Measurements from ENCODE around the gene UTS2R.
A peak's percentile ranks its signal among the peaks of the same experiment; 100 is the strongest.

UTS2R gene

DNA sequence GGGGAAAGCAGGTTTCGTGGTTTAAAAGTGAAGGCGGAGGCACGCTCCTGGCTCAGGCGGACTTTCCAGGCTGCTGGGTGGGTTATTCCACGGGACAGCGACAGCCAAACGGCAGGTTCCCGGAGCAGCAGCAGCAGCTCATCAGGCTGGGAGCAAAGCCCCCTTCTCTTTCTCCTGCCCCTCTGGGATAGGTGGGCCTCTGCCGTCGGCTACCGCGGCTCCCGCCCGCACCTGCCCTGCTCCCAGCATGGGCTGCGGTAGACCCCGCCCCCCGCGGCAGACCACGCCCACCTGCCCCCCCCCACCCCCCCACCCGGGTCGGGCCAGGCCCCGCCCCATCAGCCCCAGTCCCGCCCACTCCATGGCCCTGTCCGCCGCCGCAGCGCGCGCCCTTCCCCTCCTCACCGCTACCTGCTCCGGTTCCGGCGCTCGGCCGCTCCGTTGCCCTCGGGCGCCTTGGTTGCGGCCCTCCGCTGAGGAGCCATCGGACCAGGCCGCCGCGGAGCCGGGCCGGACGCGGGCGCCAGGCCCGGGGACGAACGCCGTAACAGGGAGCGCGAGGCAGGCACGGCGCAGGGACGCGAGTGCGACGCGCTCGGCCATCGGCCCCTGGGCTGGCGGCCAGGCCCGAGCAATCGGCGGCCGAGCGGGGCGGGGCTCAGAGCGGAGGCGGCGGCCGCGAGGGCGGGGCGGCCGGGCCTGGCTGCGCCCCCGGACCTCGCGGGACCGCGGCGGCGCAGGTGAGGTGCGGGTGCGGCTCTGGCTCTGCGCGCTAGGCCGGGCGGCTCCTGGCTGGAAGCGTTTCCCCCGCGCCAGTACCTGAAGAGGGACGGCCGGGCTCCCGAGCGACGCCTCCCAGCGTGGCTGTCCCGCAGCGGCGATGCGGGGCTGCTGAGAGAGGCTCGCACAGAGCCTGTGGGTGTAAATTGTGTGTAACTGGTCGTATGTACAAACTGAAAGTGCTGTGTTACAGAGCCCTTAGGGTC is 46.7 kb downstream of the UTS2R start, which contains the start of the genes HEXD and OGFOD3 (continued):
- TF ChIP-seq ZNF214 (tag by site-specific recombination; IDR thresholded peaks at IDR 0.05; ENCODE audit: borderline replicate concordance) (no peak), ZNF133 (tag by site-specific recombination; IDR thresholded peaks at IDR 0.05) (no peak), ZBTB1 (tag by site-specific recombination; IDR thresholded peaks at IDR 0.05) (no peak), ZNF555 (tag by site-specific recombination; conservative IDR thresholded peaks at IDR 0.05) (no peak), ZFP41 (tag by site-specific recombination; IDR thresholded peaks at IDR 0.05; ENCODE audit: borderline replicate concordance) (no peak), OSR2 (tag by site-specific recombination; IDR thresholded peaks at IDR 0.05) (0 out of 2 replicates have a peak, but pooled peaks have one; percentile 34), ZNF785 (tag by site-specific recombination; IDR thresholded peaks at IDR 0.05) (no peak), OVOL3 (tag by site-specific recombination; IDR thresholded peaks at IDR 0.05) (no peak), ZNF664 (tag by site-specific recombination; IDR thresholded peaks at IDR 0.05) (no peak), ZNF473 (tag by site-specific recombination; IDR thresholded peaks at IDR 0.05) (no peak), KLF1 (tag by site-specific recombination; IDR thresholded peaks at IDR 0.05) (no peak; the same call in 1 of the 2 replicates), KLF8 (tag by site-specific recombination; IDR thresholded peaks at IDR 0.05) (peak; percentile 58; the same call in 1 of the 2 replicates), ZNF792 (tag by site-specific recombination; IDR thresholded peaks at IDR 0.05) (no peak), ZNF600 (tag by site-specific recombination; IDR thresholded peaks at IDR 0.05) (peak; percentile 38; the same call in 1 of the 2 replicates), ZNF777 (tag by site-specific recombination; IDR thresholded peaks at IDR 0.05; ENCODE audit: borderline replicate concordance) (no peak), ZNF274 (IDR thresholded peaks at IDR 0.05; ENCODE audit: low read length) (no peak), ZNF274 (tag by site-specific recombination; IDR thresholded peaks at IDR 0.05; ENCODE audit: borderline replicate concordance) (no peak), ZNF548 (tag by site-specific recombination; IDR thresholded peaks at IDR 0.05) (no peak), ZNF391 (tag by site-specific recombination; IDR thresholded peaks at IDR 0.05; ENCODE audit: borderline replicate concordance, low read depth) (no peak), FEZF1 (tag by site-specific recombination; IDR thresholded peaks at IDR 0.05) (no peak), SALL2 (tag by site-specific recombination; IDR thresholded peaks at IDR 0.05; ENCODE audit: borderline replicate concordance) (no peak)
- TF ChIP-seq, protein P1, sequence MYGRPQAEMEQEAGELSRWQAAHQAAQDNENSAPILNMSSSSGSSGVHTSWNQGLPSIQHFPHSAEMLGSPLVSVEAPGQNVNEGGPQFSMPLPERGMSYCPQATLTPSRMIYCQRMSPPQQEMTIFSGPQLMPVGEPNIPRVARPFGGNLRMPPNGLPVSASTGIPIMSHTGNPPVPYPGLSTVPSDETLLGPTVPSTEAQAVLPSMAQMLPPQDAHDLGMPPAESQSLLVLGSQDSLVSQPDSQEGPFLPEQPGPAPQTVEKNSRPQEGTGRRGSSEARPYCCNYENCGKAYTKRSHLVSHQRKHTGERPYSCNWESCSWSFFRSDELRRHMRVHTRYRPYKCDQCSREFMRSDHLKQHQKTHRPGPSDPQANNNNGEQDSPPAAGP (tag by site-specific recombination; IDR thresholded peaks at IDR 0.05): no peak
- TF ChIP-seq, protein P2, sequence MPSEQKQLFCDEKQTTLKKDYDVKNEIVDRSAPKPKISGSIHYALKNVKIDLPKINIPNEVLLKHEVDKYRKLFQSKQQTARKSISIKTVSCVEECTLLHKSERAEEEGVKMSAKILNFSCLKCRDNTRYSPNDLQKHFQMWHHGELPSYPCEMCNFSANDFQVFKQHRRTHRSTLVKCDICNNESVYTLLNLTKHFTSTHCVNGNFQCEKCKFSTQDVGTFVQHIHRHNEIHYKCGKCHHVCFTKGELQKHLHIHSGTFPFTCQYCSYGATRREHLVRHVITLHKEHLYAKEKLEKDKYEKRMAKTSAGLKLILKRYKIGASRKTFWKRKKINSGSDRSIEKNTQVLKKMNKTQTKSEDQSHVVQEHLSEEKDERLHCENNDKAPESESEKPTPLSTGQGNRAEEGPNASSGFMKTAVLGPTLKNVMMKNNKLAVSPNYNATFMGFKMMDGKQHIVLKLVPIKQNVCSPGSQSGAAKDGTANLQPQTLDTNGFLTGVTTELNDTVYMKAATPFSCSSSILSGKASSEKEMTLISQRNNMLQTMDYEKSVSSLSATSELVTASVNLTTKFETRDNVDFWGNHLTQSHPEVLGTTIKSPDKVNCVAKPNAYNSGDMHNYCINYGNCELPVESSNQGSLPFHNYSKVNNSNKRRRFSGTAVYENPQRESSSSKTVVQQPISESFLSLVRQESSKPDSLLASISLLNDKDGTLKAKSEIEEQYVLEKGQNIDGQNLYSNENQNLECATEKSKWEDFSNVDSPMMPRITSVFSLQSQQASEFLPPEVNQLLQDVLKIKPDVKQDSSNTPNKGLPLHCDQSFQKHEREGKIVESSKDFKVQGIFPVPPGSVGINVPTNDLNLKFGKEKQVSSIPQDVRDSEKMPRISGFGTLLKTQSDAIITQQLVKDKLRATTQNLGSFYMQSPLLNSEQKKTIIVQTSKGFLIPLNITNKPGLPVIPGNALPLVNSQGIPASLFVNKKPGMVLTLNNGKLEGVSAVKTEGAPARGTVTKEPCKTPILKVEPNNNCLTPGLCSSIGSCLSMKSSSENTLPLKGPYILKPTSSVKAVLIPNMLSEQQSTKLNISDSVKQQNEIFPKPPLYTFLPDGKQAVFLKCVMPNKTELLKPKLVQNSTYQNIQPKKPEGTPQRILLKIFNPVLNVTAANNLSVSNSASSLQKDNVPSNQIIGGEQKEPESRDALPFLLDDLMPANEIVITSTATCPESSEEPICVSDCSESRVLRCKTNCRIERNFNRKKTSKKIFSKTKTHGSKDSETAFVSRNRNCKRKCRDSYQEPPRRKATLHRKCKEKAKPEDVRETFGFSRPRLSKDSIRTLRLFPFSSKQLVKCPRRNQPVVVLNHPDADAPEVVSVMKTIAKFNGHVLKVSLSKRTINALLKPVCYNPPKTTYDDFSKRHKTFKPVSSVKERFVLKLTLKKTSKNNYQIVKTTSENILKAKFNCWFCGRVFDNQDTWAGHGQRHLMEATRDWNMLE (tag by site-specific recombination; conservative IDR thresholded peaks at IDR 0.05; ENCODE audit: low read depth): no peak
- TF ChIP-seq, protein P3, sequence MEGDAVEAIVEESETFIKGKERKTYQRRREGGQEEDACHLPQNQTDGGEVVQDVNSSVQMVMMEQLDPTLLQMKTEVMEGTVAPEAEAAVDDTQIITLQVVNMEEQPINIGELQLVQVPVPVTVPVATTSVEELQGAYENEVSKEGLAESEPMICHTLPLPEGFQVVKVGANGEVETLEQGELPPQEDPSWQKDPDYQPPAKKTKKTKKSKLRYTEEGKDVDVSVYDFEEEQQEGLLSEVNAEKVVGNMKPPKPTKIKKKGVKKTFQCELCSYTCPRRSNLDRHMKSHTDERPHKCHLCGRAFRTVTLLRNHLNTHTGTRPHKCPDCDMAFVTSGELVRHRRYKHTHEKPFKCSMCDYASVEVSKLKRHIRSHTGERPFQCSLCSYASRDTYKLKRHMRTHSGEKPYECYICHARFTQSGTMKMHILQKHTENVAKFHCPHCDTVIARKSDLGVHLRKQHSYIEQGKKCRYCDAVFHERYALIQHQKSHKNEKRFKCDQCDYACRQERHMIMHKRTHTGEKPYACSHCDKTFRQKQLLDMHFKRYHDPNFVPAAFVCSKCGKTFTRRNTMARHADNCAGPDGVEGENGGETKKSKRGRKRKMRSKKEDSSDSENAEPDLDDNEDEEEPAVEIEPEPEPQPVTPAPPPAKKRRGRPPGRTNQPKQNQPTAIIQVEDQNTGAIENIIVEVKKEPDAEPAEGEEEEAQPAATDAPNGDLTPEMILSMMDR (tag by site-specific recombination; IDR thresholded peaks at IDR 0.05): no peak
- TF ChIP-seq, protein P4, sequence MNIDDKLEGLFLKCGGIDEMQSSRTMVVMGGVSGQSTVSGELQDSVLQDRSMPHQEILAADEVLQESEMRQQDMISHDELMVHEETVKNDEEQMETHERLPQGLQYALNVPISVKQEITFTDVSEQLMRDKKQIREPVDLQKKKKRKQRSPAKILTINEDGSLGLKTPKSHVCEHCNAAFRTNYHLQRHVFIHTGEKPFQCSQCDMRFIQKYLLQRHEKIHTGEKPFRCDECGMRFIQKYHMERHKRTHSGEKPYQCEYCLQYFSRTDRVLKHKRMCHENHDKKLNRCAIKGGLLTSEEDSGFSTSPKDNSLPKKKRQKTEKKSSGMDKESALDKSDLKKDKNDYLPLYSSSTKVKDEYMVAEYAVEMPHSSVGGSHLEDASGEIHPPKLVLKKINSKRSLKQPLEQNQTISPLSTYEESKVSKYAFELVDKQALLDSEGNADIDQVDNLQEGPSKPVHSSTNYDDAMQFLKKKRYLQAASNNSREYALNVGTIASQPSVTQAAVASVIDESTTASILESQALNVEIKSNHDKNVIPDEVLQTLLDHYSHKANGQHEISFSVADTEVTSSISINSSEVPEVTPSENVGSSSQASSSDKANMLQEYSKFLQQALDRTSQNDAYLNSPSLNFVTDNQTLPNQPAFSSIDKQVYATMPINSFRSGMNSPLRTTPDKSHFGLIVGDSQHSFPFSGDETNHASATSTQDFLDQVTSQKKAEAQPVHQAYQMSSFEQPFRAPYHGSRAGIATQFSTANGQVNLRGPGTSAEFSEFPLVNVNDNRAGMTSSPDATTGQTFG (tag by site-specific recombination; IDR thresholded peaks at IDR 0.05; ENCODE audit: borderline replicate concordance): no peak
- TF ChIP-seq, protein P5, sequence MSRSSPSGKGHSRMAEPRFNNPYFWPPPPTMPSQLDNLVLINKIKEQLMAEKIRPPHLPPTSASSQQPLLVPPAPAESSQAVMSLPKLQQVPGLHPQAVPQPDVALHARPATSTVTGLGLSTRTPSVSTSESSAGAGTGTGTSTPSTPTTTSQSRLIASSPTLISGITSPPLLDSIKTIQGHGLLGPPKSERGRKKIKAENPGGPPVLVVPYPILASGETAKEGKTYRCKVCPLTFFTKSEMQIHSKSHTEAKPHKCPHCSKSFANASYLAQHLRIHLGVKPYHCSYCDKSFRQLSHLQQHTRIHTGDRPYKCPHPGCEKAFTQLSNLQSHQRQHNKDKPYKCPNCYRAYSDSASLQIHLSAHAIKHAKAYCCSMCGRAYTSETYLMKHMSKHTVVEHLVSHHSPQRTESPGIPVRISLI (tag by site-specific recombination; IDR thresholded peaks at IDR 0.05): no peak
